Jurkat, Clone E6-1 (cell line): ENCODE data around the gene PALM.
A peak's percentile ranks its signal among the peaks of the same experiment; 100 is the strongest.
"Not testable (repeated sequence)": the region's sequence is repeated elsewhere in the genome, so short reads cannot be mapped to it uniquely, and the experiment has no call there.

ENCODE experiments used
- DNase-seq: peaks from one replicate; pipeline ENCODE4 v3.0.0-alpha.2; 2011; ENCODE audit warnings: low read depth, low spot score
- H3K4me3 ChIP-seq: 2 replicates; pipeline ENCODE4 v1.5.1; 2011; ENCODE audit warnings: mild to moderate bottlenecking, low read length, control low read depth, moderate library complexity

The PALM gene

DNA sequence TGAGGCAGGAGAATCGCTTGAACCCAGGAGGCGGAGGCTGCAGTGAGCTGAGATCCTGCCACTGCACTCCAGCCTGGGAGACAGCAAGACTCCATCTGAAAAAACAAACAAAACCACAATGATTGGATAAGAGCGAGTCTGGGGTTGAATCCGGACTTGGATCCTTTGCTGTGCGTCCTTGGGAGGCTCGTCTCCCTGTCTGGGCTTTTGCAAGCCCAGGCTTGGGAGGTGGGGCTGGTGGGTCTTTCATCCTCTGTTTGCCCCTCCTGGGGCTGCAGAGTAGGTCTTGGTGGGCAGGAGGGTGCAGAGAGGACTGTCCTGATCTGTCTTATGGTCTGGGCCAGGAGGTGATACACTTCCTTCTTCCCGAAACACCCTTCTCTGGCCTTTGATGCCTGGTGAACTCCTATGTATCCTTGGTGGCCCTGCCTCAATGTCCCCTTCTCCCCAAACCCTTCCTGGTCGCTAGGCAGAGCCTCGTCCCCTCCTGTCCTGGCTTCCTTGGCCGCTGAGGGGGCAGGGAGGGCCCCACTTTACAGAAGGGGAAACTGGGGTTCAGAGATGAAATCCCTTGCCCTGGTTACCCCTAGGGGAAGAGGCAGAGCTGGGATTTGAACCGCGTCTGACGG is 16.8 kb downstream of the PALM start:
- DNase-seq, result no peak
- no peak overlapping the region for H3K4me3 ChIP-seq

DNA sequence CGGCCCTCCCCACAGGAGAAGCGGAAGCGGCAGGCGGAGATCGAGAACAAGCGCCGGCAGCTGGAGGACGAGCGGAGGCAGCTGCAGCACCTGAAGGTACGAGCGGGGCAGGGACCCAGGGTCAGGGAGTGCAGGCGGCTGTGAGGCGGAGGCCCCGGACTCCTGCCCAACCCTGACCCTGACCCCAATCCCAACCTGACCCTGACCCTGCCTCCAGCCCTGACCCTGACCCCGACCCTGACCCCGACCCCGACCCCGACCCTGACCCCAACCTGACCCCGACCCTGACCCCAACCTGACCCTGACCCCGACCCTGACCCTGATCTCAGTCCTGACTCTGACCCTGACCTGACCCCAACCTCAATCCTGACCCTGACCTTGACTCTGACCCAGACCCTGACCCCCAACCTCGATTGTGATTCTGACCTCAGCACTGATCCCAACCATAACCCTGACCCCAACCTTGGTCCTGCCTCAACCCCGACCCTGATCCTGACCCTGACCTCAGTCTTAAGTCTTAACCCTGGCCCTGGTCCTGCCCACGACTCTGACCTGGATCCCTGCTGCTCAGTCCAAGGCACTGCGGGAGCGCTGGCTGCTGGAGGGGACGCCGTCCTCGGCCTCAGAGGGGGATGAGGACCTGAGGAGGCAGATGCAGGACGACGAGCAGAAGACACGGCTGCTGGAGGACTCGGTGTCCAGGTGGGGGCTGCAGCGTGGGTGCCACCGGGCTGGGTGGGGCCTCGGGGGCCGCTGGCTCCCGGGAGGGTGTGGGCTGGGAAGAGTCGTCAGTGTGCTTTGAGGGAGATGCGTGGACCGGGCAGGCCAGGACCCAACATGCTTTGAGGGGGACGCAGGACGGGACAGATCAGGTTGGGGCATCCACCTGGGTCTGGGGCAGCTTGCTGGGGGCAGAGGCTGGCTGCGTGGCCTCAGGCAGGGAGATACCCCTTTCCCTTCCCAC is 18.5 kb downstream of the PALM start:
- DNase-seq, result no peak
- no peak overlapping the region for H3K4me3 ChIP-seq

DNA sequence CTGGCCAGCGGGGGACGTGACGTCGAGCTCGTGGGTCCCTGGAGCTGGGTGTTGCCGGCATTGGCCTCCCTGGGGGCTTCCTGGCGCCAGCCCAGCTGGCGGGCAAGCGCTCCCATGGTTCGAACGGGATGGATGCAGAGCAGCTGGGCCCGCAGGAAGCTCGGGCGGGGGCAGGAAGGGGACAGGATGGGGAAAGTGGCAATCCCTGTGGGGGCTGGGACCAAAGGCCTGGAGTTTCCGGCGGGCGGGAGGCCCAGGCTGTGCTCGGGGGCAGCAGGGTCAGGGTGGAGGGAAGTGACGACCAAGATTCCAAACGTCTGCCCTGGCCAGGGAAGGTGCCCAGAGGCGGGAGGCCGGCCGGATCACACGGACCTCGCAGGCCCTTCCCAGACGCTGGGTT is 19.3 kb downstream of the PALM start:
- DNase-seq, result no peak

DNA sequence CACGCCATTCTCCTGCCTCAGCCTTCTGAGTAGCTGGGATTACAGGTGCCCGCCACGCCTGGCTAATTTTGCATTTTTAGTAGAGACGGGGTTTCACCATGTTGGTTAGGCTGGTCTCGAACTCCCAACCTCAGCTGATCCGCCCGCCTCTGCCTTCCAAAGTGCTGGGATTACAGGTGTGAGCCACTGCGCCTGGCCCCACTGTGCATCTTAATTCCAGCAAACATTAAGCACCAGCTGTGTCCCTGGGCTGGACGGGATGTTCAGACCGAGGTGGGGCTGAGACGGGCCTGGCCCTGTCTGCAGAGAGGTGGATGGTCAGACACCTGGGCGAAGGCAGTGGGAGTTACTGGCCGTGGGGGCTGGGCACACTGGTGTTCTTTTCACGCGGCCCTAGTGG is 20.8 kb downstream of the PALM start:
- H3K4me3 ChIP-seq, DNase-seq: not testable (repeated sequence)

More for the DNA sequence above, 19.3 kb downstream of the PALM start:
- H3K4me3 ChIP-seq, result no peak overlapping the region

DNA sequence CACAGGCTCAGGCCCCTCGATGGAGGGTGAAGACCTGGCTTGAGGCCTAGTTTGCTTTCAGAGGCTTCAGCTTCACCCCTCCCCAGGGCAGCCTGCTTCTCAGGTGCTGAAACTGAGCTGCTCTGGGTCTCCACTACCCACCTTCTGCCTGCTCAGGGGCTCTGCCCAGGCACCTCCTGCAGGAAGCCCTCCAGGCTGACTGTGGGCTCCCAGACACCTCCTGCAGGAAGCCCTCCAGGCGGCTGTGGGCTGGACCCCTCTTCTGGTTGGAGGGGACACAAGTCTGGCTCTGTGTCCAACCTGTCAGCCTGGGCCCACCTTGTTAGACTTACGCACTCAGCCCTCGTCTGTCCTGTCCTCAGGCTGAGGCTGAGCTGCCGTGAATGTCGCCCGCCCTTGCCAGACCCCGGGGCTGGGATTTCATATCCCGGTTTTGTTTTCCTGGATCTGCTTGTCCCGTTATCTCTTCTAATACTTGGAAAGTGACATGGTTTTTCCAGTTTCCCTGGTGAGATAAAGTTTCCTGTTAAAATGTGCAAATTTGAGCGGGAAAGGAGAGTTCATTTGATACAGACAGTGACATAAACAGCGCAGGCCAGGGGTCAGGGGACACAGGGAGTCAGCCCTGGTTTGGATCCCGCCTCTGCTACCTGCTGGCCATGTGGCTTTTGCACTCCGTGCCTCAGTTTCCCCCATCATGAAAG is 21.4 kb downstream of the PALM start:
- H3K4me3 ChIP-seq, result no peak overlapping the region
- DNase-seq, result no peak

DNA sequence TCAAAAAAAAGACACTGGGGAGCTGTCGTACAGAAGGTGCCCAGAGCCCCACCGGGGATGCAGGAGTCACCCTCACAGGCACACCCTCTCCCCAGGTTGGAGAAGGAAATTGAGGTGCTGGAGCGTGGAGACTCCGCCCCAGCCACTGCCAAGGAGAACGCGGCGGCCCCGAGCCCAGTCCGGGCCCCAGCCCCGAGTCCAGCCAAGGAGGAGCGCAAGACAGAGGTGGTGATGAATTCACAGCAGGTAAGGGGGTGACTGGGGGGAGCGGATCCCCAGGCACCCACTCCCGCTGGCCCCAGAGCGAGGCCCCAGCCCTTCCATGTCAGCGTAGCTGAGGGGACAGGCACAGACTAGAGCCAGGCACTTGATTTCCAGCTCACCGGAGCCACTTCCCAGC is 22.3 kb downstream of the PALM start:
- H3K4me3 ChIP-seq, result no peak overlapping the region
- no peak for DNase-seq

DNA sequence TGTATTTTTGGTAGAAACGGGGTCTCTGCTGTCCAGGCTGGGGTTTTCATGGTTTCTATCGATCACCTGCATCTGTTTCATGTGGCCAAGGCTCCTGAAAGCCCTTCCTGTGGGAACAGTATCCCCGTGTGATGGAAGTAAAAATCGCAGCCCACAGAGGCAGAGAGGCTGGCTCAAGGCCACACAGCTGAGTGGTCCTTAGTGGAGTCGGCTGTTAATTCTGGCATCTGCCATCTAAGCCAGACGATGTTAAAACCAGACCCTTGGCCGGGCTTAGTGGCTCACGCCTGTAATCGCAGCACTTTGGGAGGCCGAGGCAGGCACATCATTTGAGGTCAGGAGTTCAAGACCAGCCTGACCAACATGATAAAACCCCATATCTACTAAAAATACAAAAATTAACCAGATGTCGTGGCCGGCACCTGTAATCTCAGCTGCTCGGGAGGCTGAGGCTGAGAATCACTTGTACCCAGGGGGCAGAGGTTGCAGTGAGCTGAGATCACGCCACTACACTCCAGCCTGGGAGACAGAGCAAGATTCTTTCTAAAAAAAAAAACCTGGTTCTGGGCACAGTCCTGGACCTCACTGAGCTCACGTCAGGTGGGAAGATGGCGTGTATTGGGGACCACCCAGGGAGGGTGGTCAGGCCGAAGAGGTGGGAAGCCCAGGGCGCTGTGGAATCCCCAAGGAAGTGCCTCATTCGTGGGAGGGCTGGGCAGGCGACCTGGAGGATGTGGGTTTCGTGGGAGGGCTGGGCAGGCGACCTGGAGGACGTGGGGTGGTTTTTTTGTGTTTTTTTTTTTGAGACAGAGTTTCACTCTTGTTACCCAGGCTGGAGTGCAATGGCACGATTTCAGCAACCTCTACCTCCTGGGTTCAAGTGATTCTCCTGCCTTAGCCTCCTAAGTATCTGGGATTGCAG is 23.7 kb downstream of the PALM start:
- no peak for DNase-seq
- H3K4me3 ChIP-seq, result no peak overlapping the region

DNA sequence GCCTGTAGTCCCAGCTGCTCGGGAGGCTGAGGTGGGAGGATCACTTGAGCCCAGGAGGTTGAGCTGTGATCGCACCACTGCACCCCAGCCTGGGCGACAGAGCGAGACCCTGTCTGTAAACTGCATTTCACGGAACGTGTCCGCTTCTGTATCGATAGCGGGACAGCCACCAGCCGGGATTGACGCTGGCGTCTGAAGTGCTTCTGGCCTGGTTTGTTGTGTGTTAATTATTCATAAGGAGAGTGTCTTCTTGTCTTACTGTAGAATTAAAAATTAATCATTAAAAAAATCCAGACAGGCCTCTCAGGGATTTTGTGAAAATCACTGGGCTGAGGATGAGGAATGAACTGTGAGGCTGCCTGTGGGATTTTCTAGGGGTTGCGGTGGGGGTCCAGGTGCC is 26.0 kb downstream of the PALM start:
- no peak for DNase-seq
- H3K4me3 ChIP-seq, result no peak overlapping the region

DNA sequence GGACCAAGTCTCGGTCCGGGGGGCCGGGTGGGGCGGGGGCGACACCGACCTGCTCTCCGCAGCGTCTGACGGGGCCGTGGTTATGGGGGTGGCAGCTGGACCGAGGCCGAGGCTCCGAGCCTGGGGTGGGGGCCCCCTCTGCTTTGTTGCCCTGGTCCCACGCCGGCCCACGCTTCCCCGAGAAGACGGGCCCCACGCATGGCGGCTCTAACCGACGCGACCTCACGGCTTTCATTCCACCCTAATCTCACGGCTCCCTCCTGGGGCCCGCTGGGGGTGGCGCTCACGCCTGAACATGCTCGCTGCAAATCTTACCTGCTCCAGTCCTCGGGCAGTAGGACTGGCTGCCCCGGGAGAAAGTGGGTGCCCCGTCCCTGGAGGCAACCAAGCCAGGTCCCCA is 27.4 kb downstream of the PALM start:
- no peak overlapping the region for H3K4me3 ChIP-seq
- no peak for DNase-seq

DNA sequence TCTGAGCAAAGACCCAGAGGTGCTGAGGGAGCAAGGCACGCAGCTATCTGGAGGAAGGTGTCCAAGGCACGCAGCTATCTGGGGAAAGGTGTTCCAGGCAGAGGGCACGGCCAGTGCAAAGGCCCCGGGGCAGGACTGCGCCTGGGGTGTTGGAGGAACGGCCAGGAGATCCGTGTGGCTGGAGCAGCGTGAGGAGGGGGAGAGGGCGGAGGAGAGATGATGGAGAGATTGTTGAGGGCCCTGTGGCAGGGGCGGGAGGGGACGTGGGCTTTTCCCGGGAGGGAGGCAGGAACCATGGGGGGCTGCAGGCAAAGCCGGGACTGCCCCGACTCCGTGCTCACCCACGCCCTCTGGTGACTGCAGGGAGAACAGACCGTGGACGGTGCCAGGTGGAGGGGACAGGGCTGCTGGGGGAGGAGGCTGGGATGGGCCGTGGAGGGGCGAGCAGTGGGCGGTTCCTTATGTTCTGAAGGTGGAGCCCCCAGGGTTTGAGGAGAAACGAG is 28.9 kb downstream of the PALM start:
- DNase-seq, result peak; percentile 25
- no peak overlapping the region for H3K4me3 ChIP-seq

DNA sequence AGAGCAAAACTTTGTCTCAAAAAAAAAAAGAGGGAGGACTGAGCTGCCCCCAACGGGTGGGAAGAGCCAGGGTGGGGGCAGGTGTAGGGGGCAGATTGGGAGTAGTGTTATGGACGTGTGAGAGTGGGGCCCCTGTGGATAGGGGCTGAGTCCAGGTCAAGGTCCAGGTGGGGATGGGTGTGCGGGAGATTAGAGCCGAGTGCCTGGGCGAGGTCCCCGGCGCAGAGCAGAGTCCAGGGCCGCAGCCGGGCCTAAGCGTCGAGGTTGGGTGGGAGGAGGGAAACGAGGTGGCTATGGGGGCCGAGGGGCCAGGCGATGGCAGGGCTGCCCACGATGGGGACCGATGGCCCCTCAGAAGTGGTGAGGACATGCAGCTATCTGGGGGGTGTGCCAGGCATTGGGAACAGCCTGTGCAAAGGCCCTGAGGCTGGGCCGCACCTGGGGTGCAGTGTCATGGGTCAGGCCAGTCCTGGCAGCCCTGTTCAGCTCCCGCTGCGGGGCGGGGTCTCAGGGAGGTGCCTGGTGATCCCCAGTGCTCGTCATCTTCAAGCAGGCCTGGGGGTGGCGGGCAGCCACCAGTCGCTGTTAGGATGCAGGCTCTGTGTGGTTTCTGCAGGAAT is 29.9 kb downstream of the PALM start:
- DNase-seq, result no peak
- no peak overlapping the region for H3K4me3 ChIP-seq

DNA sequence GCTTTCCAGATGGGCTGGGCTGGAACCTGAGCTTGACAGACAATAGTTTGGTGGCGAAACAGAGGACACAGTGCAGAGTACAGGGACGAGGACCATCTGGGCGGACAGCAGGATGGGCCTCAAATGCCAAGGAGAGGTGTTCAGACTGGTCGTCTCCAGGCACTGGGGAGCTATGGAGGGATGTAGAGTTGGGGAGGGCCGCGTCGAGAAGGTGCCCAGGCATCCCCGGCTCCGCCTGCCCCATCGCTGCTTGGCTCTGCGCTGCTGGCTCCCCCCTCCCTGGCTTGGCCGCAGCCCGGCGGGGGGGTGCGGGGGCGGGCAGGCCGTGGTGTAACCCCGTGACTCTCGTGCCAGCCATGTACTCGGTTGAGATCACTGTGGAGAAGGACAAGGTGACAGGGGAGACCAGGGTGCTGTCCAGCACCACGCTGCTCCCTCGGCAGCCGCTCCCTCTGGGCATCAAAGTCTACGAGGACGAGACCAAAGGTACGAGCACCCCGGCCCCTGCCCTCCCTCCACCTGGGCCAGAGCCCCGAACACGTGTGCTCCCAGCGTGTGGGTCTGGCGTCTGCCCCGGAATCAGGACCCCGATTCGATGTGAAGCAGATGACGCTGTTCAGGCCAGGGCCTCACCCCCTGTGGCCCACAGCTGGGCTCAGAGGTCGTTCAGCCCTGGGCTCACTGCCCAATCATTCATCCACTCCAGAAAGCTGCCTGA is 31.4 kb downstream of the PALM start:
- H3K4me3 ChIP-seq, result no peak overlapping the region
- no peak for DNase-seq

DNA sequence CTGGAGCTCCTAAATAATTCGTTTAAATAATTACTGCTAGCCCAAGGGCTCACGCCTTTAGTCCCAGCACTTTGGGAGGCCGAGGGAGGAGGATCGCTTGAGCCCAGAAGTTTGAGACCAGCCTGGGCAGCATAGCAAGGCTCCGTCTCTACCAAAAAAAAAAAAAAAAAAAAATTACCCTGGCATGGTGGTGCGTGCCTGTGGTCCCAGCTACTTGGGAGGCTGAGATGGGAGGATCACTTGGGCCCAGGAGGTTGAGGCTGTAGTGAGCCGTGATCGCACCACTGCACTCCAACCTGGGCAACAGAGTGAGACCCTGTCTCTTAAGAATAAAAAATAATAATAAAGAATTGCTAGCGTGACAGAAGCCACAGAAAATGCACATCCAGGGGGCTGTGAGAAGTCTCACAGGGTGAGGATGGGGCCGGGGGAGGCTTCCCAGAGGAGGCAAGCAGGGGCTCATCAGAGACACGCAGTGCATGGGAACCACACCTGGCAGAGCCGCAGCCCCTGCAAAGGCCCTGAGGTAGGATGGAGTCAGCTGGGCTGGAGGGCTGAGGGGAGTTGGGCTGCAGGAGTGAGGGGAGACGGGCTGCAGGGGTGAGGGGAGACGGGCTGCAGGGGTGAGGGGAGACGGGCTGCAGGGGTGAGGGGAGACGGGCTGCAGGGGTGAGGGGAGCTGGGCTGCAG is 32.2 kb downstream of the PALM start:
- not testable (repeated sequence) for DNase-seq, H3K4me3 ChIP-seq

DNA sequence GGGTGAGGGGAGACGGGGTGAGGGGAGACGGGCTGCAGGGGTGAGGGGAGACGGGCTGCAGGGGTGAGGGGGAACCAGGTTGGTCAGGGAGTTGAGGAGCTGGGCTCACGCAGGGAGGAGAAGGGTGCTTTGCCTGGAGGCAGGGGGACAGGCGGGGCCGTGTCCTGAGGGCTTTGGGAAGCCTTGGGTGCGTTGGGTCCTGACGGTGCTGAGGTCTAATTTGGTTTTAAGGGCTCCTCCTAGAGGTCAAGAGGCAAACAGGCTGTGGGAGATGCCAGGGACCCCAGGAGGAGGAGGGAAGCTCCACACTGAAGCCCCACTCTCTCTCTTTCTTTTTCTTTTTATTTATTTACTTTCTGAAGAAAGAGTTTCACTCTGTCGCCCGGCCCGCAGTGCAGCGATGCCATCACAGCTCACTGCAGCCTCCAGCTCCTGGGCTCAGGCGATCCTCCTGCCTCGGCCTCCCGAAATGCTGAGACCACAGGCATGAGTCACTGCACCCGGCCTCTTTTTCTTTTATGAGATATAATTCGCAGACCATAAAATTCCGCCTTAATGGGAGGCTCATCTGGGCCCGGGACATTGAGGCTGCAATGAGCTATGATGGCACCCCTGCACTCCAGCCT is 32.9 kb downstream of the PALM start:
- peak; percentile 41 for DNase-seq
- H3K4me3 ChIP-seq, result no peak overlapping the region

DNA sequence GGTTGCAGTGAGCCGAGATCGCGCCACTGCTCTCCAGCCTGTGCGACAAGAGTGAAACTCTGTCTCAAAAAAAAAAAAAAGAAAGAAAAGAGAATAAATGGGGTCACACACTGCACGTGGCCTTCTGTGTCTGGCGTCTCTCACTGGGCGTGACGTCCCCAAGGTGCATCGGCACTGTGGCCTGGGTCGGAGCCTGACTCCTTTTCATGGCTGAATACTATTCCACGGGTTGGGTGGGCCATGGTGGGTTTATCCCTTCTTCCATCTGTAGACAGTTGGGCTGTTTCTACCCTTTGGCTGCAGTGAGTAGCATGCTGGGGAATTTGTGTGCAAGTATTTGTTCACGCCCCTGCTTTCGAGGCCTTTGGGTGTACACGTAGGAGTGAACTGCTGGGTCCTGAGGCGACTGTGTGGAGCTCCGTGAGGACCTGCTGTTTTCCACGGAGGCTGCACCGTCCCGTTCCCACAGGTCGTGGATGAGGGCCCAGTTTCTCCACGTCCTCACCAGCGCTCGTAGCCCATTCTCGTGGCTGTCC is 33.9 kb downstream of the PALM start:
- no peak for DNase-seq
- no peak overlapping the region for H3K4me3 ChIP-seq

DNA sequence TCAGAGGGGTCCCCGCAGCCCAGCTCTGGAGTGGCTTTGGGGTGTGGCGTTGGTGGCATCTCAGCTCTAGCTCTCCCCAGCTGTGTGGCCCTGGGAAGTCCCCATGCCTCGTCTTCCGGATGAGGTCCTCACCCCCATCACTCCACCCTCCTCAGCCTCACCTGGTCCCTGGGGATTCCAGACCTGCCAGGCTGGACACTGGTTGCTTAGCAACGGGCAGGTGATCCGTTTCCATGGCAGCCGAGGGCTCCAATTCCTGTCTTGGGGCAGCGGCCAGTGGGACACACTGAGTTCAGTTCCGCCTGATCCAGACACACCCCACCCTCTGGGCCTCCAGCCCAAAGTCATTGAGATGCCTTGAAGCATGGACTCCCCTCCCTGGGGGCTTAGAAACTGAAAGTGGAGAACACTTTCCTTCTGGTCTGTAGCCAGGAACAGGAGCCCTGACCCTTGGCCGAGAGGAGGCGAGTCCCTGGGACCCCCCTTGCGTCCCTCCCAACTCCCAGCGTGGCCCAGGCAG is 34.5 kb downstream of the PALM start:
- H3K4me3 ChIP-seq, result no peak overlapping the region
- DNase-seq, result no peak
